BE2C (cell line): Measurements from ENCODE around the gene GPR84.

Experiments
- DNase-seq: peaks from one replicate; pipeline ENCODE4 v3.0.0-alpha.2; 2020
- H3K27me3 ChIP-seq: fragments of 250-450 bp; sonication (Bioruptor Pico); 2 replicates; pipeline ENCODE4 v1.5.1; 2020; ENCODE audit warnings: mild to moderate bottlenecking
- H3K36me3 ChIP-seq: fragments of 250-450 bp; sonication (Bioruptor Pico); 2 replicates; pipeline ENCODE4 v1.5.1; 2020; ENCODE audit warnings: mild to moderate bottlenecking
- H3K4me1 ChIP-seq: fragments of 250-450 bp; sonication (Bioruptor Pico); 2 replicates; pipeline ENCODE4 v1.5.1; 2020
- H3K4me3 ChIP-seq: 2 replicates; pipeline ENCODE4 v1.5.1; 2011; ENCODE audit warnings: low read depth, low read length
- H3K9me3 ChIP-seq: fragments of 250-450 bp; sonication (Bioruptor Pico); 2 replicates; pipeline ENCODE4 v1.5.1; 2020
- TF ChIP-seq, protein P1 (sequence below): IDR thresholded peaks from 2 replicates; pipeline ENCODE4 v1.5.1; 2012; ENCODE audit warnings: mild to moderate bottlenecking, low read depth, low read length

GPR84 gene

GRCh38 chr12:54386403-54387113 lies 22.3 kb upstream of the GPR84 start:
- no peaks in the 10 kb centered on the region for H3K27me3 ChIP-seq
- DNase-seq: no peak
- no peak overlapping the region for H3K4me3 ChIP-seq
- peaks cover 14% of the 10 kb centered on the region for H3K4me1 ChIP-seq
- no peaks in the 10 kb centered on the region for H3K9me3 ChIP-seq
- H3K36me3 ChIP-seq: no peaks in the 10 kb centered on the region
- TF ChIP-seq, protein P1, sequence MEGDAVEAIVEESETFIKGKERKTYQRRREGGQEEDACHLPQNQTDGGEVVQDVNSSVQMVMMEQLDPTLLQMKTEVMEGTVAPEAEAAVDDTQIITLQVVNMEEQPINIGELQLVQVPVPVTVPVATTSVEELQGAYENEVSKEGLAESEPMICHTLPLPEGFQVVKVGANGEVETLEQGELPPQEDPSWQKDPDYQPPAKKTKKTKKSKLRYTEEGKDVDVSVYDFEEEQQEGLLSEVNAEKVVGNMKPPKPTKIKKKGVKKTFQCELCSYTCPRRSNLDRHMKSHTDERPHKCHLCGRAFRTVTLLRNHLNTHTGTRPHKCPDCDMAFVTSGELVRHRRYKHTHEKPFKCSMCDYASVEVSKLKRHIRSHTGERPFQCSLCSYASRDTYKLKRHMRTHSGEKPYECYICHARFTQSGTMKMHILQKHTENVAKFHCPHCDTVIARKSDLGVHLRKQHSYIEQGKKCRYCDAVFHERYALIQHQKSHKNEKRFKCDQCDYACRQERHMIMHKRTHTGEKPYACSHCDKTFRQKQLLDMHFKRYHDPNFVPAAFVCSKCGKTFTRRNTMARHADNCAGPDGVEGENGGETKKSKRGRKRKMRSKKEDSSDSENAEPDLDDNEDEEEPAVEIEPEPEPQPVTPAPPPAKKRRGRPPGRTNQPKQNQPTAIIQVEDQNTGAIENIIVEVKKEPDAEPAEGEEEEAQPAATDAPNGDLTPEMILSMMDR: no peak

DNA sequence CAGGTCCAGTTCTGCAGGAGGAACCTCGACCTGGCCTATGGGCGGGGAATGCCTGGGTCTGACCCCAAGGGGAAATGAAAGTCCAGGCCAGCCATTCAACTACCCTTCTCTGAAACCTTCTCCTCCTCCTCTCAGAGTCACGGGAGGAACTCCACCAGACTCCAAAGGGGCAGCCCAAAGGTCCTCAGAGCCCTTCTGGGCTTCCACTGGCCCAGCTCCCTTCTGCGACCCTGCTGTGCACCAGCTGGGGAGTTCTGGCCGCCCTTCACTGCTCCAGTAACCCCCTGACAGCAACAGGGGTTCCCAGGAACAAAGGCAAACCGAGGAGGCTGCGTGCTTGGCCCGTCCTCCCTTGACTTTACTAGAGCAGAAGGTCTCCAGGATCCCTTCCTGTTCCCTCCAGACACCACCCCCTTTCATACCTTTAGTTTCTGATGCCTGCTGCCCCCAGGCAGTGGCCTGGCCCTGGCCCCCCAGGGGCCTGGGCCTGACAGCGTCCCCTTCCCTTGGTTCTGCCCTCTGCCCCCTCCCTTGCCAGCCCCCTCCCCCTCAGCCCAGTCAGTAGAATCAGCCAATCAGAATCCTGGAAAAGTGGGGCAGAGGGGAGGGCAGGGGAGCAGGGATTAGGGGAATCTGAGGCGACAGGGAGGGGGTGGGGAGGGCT lies 21.1 kb upstream of the GPR84 start:
- H3K36me3 ChIP-seq: no peaks in the 10 kb centered on the region
- H3K27me3 ChIP-seq: no peaks in the 10 kb centered on the region
- H3K4me1 ChIP-seq: peaks cover 14% of the 10 kb centered on the region
- no peaks in the 10 kb centered on the region for H3K9me3 ChIP-seq
- no peak for DNase-seq
- H3K4me3 ChIP-seq: no peak overlapping the region
- TF ChIP-seq, protein P1: no peak

GRCh38 chr12:54384591-54385041 lies 20.3 kb upstream of the GPR84 start, which contains the start of gene ZNF385A:
Gene ZNF385A (minus strand): TSS chr12:54384733. CDS start chr12:54384514, 219 bp downstream.
- H3K27me3 ChIP-seq: no peaks in the 10 kb centered on the region
- H3K9me3 ChIP-seq: no peaks in the 10 kb centered on the region
- no peaks in the 10 kb centered on the region for H3K36me3 ChIP-seq
- DNase-seq: no peak
- TF ChIP-seq, protein P1: no peak
- no peak within 1 kb of the TSS for H3K4me3 ChIP-seq
- H3K4me1 ChIP-seq: peaks cover 14% of the 10 kb centered on the region

DNA sequence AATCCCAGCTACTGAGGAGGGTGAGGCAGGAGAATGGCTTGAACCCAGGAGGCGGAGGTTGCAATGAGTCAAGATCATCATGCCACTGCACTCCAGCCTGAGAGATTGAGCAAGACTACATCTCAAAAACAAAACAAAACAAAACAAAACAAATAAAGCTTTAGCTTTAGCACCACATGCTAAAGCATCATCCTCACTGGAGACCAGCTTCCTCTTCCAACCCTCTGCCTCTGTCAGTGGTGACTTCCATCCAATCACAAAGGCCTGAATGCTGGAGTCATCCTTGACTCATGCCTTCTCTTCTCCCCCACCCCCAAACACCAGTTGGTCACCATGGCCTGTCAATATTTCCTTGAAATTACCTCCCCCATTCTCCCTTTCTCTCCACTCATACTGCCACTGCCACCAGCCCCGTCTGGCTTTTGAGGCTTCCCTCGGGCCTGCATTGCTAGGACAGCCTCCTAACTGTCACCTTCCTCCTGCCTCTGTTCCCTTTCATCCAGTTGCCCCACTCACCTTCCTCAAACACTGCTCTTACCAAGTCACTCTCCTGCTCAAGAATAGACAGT lies 18.8 kb upstream of the GPR84 start:
- H3K36me3 ChIP-seq: no peaks in the 10 kb centered on the region
- TF ChIP-seq, protein P1: no peak
- no peaks in the 10 kb centered on the region for H3K9me3 ChIP-seq
- DNase-seq: no peak
- H3K27me3 ChIP-seq: no peaks in the 10 kb centered on the region
- no peak overlapping the region for H3K4me3 ChIP-seq
- peaks cover 11% of the 10 kb centered on the region for H3K4me1 ChIP-seq

DNA sequence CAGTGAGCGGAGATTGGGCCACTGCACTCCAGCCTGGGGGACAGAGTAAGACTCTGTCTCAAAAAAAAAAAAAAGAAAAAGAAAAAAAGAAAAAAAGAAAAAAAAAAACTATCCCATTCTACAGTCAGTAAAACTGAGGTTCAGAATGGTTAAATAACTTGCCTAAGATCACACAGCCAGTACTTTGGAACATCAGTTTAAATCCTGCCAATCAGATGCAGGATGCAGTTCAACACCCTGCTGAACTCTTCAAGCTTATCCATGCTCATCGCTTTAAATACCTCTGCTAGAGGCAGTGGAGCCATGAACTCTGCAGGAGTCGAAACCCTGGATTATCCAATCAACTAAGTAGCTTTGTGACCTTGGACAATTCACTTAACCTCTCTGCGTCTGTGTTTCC lies 16.9 kb upstream of the GPR84 start:
- no peaks in the 10 kb centered on the region for H3K9me3 ChIP-seq
- H3K4me1 ChIP-seq: peaks cover 7% of the 10 kb centered on the region
- H3K36me3 ChIP-seq: no peaks in the 10 kb centered on the region
- H3K27me3 ChIP-seq: no peaks in the 10 kb centered on the region
- DNase-seq: no peak
- H3K4me3 ChIP-seq: no peak overlapping the region
- TF ChIP-seq, protein P1: no peak
